Renal pelvis (tissue), 12 donors: Measurements from ENCODE around the gene BRME1. TPM values are rescaled to one million over a fixed set of nuclear protein-coding genes. Genes with fewer than 3 reads are reported as not detected.
A peak's percentile ranks its signal among the peaks of the same experiment; 100 is the strongest.

Experiments used
- DNase-seq: peaks from one replicate; pipeline ENCODE4 v3.0.0-alpha.2; 2013
- long read RNA-seq, 16 experiments: transcript quantifications; one replicate each; lab custom pipeline, GENCODE V29; 2026
- polyA plus RNA-seq, 3 donors: library from polyadenylated mRNA; unstranded; fragments of 120-200 nt; gene quantifications; one replicate each; pipeline ENCODE4 v1.2.1, GENCODE V29; 2013; ENCODE audit not compliant: insufficient read length in 3 of 3

Gene BRME1
- 1 to 10 TPM; 6.3 to 9.9 (median 7.1) TPM for polyA plus RNA-seq
- long read RNA-seq, donor 1, partial matches to known transcripts, result 0 of 1 reads
- long read RNA-seq, donor 1, other reads (novel, unspliced or antisense), result 0 of 1 reads
- long read RNA-seq, donor 2, partial matches to known transcripts, result 0 of 2 reads
- long read RNA-seq, donor 2, other reads (novel, unspliced or antisense), result 0 of 2 reads
- long read RNA-seq, donor 3, result 0 reads
- long read RNA-seq, donor 4, partial matches to known transcripts, result 26 of 27 reads
- long read RNA-seq, donor 4, other reads (novel, unspliced or antisense), result 0 of 27 reads
- long read RNA-seq, donor 5, result 0 reads
- long read RNA-seq, donor 6, partial matches to known transcripts, result 16 of 17 reads
- long read RNA-seq, donor 6, other reads (novel, unspliced or antisense), result 0 of 17 reads
- long read RNA-seq, donor 7, partial matches to known transcripts, result 0 of 1 reads
- long read RNA-seq, donor 7, other reads (novel, unspliced or antisense), result 0 of 1 reads
- long read RNA-seq, donor 8, result 0 reads
- long read RNA-seq, donor 9, result 0 reads
- long read RNA-seq, donor 10, partial matches to known transcripts, result 29 of 34 reads
- long read RNA-seq, donor 10, other reads (novel, unspliced or antisense), result 5 of 34 reads
- long read RNA-seq, donor 11, result 0 reads
- long read RNA-seq, donor 12, partial matches to known transcripts, result 0 of 1 reads
- long read RNA-seq, donor 12, other reads (novel, unspliced or antisense), result 0 of 1 reads
- long read RNA-seq, donor 13, partial matches to known transcripts, result 6 of 6 reads
- long read RNA-seq, donor 13, other reads (novel, unspliced or antisense), result 0 of 6 reads
- long read RNA-seq, donor 14, result 0 reads
- long read RNA-seq, donor 15, result 0 reads
- long read RNA-seq, donor 16, result 0 reads

GRCh38 chr19:13905634-13906520 is at the start of gene BRME1, which contains the start of gene CC2D1A:
Gene BRME1, minus strand, starts transcription at chr19:13906117. Its CDS starts 1,225 bp downstream, at chr19:13904892.
Gene CC2D1A, plus strand, starts transcription at chr19:13906201. Its CDS starts 241 bp downstream, at chr19:13906442.
- DNase-seq, result peak; percentile 87

GRCh38 chr19:13954185-13954584 is 48.3 kb upstream of the BRME1 start:
- no peak for DNase-seq

- no peak for DNase-seq
Observed at GRCh38 chr19:13952931-13953531, 47.1 kb upstream of the BRME1 start.

- peak; percentile 99 for DNase-seq
Observed at GRCh38 chr19:13952154-13952930, 46.4 kb upstream of the BRME1 start, which contains the start of gene DCAF15. Gene DCAF15, plus strand, starts transcription at chr19:13952509. Its CDS starts 4 bp downstream, at chr19:13952513.

GRCh38 chr19:13951799-13952153 is 45.9 kb upstream of the BRME1 start:
- no peak for DNase-seq

GRCh38 chr19:13951043-13951442 is 45.1 kb upstream of the BRME1 start:
- no peak for DNase-seq

DNA sequence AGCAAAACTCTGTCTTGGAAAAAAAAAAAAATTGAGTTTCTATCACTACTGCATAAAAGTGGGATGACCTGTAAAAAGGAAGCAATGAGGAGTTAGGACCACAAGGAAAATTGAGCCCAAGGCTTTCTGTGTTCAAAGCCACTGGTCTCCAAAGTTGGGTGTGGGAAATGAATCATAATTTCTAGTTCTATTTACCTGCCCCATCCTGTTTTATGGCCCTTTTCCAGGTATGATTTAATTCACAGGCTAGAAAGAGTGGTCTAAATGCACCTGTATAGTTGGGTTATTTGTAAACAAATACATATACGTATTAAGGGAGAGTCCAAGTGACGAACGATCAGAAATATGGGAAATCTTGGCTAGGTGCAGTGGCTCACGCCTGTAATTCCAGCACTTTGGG is 40.5 kb upstream of the BRME1 start:
- DNase-seq, result no peak

DNA sequence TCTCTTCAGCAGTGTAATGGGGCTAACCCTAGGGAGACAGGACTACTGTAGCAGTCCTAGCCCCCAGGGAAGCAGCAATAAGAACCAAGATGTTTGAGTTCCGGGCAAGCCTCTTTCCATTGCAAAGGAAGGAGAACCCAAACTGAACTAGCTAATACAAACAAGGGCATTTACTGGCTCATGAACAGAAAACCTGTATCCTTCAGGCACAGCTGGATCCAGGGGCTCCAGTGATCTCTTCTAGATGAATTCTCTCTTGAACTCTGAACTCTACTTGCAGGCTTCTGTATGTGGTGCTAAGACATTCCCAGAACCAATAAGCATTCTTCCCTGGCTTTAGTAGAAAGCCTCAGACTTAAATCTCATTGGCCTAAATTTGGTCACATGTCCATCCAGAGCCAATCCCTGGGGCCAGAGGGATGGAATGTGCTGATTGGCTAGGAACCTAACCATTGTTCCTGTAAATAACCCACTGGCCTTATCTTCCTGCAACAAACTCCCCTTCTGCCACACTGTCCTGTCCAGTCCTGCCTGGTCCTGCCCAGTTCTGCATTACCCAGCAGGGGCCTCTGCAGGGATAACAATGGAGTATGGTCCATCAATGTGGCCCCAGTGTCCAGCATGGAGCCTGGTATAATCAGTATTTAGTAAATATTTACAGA is 36.2 kb upstream of the BRME1 start:
- DNase-seq, result no peak

GRCh38 chr19:13938301-13939064 is 32.6 kb upstream of the BRME1 start, which contains the start of gene PODNL1:
Gene PODNL1, minus strand, starts transcription at chr19:13938417. Its CDS starts 236 bp downstream, at chr19:13938181.
- no peak for DNase-seq

DNA sequence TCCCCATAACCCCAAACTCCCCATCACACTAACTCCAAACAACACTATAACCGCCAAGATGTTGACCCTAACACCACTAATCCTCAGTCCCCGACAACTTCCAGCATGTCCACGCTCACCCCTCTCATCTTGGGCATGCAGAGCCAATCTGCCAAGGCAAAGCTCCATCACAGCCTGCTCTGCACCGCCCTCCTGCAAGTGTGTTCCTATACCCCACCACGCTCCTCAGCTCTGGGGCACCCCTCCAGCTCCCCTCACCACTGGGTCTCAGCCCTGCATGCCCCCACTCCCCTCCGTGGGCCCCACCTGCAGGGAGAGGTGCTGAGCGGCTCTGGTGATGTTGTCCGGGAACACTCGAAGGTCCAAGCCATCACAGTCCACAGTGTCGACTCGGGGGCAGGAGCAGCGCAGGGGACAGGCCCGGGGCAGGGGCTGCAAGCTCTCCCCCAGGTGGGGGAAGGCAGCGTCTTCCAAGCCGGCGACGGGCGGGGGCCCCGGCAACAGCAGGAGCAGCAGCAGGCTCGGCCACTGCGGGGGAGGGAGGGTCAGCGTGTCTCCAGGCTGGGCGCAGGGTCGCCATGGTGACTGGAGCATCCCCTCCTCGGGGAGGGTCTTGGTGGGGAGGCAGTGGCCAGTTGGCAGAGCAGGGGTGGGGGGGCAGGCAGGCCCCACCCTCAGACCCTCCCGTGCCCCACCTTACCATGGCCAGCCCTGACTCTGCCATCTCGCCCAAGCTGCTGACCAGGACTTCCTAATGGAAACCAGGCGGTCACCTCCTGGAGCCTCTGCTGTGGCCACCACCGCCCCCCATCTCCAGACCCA is 31.8 kb upstream of the BRME1 start:
- no peak for DNase-seq

- no peak for DNase-seq
Observed at GRCh38 chr19:13935765-13936510, 30.0 kb upstream of the BRME1 start.

DNA sequence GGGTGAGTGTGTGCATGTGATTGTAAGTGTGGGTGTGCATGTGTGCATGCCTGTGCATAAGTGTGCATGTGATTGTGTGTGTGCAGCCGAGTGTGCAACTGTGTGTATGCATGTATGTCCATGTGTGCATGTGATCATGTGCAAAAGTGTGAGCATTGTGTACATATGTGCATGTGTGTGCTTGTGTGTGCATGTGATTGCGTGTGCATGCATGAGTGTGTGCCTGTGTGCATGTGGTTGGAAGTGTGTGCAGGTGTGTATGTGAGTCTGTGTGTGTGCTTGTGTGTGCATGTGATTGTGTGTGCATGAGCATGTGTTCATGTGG is 28.8 kb upstream of the BRME1 start:
- no peak for DNase-seq

GRCh38 chr19:13932911-13933393 is 27.0 kb upstream of the BRME1 start:
- DNase-seq, result no peak

DNA sequence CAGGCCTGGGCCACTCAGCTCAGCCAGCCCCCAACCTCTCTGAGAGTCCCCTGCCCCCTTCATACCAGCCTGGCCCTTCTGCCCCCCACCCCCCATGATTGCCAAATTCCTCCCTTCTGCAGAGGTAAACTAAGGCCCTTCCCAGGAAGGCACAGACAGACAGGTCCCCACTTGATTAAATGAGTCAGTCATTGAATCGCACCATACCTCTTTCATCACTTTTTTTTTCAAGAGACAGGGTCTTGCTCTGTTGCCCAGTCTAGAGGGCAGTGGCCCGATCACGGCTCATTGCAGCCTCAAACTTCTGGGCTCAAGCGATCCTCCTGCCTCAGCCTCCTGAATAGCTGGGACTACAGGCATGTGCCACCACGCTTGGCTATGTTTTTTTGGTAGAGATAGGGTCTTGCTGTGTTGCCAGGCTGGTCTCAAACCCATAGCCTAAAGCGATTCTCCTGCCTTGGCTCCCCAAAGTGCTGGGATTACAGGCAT is 26.3 kb upstream of the BRME1 start:
- no peak for DNase-seq

GRCh38 chr19:13931391-13932148 is 25.7 kb upstream of the BRME1 start:
- DNase-seq, result no peak

DNA sequence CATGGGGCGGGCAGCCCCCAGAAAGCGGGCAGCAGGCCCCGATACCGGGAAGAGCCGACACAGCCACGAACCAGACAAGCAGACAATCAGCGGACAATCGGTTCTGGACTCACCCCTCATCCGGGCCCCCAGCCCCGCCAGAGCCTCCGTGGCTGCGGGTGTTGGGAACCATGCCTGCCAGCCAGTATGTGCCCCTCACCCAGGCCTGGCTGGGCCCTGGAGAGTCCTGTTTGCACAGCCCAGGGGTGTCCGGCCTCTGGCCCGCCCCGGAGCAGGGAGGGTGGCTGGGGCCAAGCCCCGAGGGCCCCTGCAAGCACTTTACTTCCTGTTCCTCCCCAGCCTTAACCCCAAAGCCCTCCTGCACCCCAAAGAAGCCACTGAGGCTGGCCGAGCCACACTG is 24.5 kb upstream of the BRME1 start:
- DNase-seq, result no peak
